GM12878 (cell line): ENCODE data around the gene CELF2. TPM values are rescaled to one million over a fixed set of nuclear protein-coding genes. Genes with fewer than 3 reads are reported as not detected.

Experiments used
- CHD1 ChIP-seq: IDR thresholded peaks from 2 replicates; pipeline ENCODE4 v1.6.1; 2012; ENCODE audit warnings: low read depth, low read length, improper control_type of control experiment
- CHD4 ChIP-seq: fragments of 200-600 bp; sonication (generic); IDR thresholded peaks from 2 replicates; pipeline ENCODE4 v1.6.1; 2016; ENCODE audit warnings: mild to moderate bottlenecking
- EED ChIP-seq: sonication (generic); IDR thresholded peaks from 2 replicates; pipeline ENCODE4 v1.6.1; 2016; ENCODE audit warnings: antibody characterized with exemption, low read depth
- NR2C2 ChIP-seq: IDR thresholded peaks from 2 replicates; pipeline ENCODE4 v1.6.1; 2011; ENCODE audit warnings: borderline replicate concordance, low read depth; ENCODE audit not compliant: control insufficient read depth, insufficient read length
- PAX8 ChIP-seq: fragments of 450-650 bp; IDR thresholded peaks from 2 replicates; pipeline ENCODE4 v1.6.1; 2017; ENCODE audit warnings: mild to moderate bottlenecking, moderate library complexity
- ZNF217 ChIP-seq: fragments of 450-650 bp; IDR thresholded peaks from 2 replicates; pipeline ENCODE4 v1.6.1; 2017; ENCODE audit warnings: antibody characterized with exemption, mild to moderate bottlenecking
- ZNF24 ChIP-seq: fragments of 450-650 bp; IDR thresholded peaks from 2 replicates; pipeline ENCODE4 v1.6.1; 2017; ENCODE audit warnings: antibody characterized with exemption, mild to moderate bottlenecking
- ZSCAN29 ChIP-seq: fragments of 450-650 bp; IDR thresholded peaks from 2 replicates; pipeline ENCODE4 v1.6.1; 2017; ENCODE audit warnings: mild to moderate bottlenecking, moderate library complexity
- polyA plus RNA-seq, 11 experiments: library from polyadenylated mRNA; depleted of rRNA in 4 of 11; unstranded in 6 of 11; stranded (reverse) in 5 of 11; fragments of >200 nt; fragmentation: Nextera tagmentation in 4 of 11; fragmentation: Illumina TruSeq in 1 of 11; extraction: Ambion mirVana in 4 of 11; extraction: Trizol in 1 of 11; gene quantifications; 1 replicate in 1 of 11; 2 replicates in 10 of 11; pipeline versions ENCODE4 v1.2.1 to v1.2.3, GENCODE V29; 2011 to 2016; ENCODE audit warnings: inconsistent platforms in 2 of 11, missing spikeins in 2 of 11, low read depth in 1 of 11
- total RNA-seq, 4 experiments: library from RNA; depleted of rRNA in 3 of 4; stranded (reverse); fragments of >200 nt in 3 of 4; fragmentation: Illumina TruSeq in 1 of 4; extraction: Trizol in 1 of 4; gene quantifications; 2 replicates each; pipeline versions ENCODE4 v1.2.1 to v1.2.3, GENCODE V29; 2013 to 2021
- TF ChIP-seq, protein P1 (sequence below): fragments of 450-650 bp; IDR thresholded peaks from 2 replicates; pipeline ENCODE4 v1.6.1; 2017; ENCODE audit warnings: mild to moderate bottlenecking, moderate library complexity
- TF ChIP-seq, protein P2 (sequence below): fragments of 450-650 bp; IDR thresholded peaks from 2 replicates; pipeline ENCODE4 v1.6.1; 2017; ENCODE audit warnings: low read depth, mild to moderate bottlenecking, moderate library complexity
- TF ChIP-seq, protein P3 (sequence below): fragments of 450-650 bp; IDR thresholded peaks from 2 replicates; pipeline ENCODE4 v1.6.1; 2018; ENCODE audit warnings: borderline replicate concordance, mild to moderate bottlenecking; ENCODE audit not compliant: partially characterized antibody
- TF ChIP-seq, protein P4 (sequence below): fragments of 450-650 bp; IDR thresholded peaks from 2 replicates; pipeline ENCODE4 v1.6.1; 2016; ENCODE audit warnings: mild to moderate bottlenecking, moderate library complexity, borderline replicate concordance

Gene CELF2
- total and polyA plus RNA-seq, 10 of the 15 experiments (the other 5 are each of a cell fraction or from before 2014, with no cell fraction given), result 20.8 to 129 (median 86.3) TPM

DNA sequence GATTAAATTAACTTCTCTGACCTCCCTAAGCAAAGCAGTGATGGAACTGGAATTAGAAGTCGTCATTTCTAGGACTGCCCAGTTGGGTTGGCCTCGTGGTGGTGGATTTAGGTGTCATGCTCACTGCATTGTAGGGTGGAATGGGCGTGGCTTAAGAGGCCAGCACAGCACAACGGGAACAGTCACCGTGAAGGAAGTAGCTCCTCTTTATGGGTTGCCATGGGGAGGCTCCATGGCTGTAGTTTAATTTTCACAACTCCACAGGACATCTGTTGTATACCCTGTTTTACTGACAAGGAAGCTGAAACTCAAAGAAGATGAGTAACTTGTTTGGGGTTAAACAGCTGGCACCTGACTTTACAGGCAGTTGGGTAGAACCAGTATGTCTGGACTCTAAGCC is 208.3 kb downstream of the CELF2 start (continued):
- TF ChIP-seq, protein P1, sequence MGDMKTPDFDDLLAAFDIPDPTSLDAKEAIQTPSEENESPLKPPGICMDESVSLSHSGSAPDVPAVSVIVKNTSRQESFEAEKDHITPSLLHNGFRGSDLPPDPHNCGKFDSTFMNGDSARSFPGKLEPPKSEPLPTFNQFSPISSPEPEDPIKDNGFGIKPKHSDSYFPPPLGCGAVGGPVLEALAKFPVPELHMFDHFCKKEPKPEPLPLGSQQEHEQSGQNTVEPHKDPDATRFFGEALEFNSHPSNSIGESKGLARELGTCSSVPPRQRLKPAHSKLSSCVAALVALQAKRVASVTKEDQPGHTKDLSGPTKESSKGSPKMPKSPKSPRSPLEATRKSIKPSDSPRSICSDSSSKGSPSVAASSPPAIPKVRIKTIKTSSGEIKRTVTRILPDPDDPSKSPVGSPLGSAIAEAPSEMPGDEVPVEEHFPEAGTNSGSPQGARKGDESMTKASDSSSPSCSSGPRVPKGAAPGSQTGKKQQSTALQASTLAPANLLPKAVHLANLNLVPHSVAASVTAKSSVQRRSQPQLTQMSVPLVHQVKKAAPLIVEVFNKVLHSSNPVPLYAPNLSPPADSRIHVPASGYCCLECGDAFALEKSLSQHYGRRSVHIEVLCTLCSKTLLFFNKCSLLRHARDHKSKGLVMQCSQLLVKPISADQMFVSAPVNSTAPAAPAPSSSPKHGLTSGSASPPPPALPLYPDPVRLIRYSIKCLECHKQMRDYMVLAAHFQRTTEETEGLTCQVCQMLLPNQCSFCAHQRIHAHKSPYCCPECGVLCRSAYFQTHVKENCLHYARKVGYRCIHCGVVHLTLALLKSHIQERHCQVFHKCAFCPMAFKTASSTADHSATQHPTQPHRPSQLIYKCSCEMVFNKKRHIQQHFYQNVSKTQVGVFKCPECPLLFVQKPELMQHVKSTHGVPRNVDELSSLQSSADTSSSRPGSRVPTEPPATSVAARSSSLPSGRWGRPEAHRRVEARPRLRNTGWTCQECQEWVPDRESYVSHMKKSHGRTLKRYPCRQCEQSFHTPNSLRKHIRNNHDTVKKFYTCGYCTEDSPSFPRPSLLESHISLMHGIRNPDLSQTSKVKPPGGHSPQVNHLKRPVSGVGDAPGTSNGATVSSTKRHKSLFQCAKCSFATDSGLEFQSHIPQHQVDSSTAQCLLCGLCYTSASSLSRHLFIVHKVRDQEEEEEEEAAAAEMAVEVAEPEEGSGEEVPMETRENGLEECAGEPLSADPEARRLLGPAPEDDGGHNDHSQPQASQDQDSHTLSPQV, result no peak
- TF ChIP-seq EED, result peak; percentile 19; the same call in 1 of the 2 replicates
- TF ChIP-seq, protein P2, sequence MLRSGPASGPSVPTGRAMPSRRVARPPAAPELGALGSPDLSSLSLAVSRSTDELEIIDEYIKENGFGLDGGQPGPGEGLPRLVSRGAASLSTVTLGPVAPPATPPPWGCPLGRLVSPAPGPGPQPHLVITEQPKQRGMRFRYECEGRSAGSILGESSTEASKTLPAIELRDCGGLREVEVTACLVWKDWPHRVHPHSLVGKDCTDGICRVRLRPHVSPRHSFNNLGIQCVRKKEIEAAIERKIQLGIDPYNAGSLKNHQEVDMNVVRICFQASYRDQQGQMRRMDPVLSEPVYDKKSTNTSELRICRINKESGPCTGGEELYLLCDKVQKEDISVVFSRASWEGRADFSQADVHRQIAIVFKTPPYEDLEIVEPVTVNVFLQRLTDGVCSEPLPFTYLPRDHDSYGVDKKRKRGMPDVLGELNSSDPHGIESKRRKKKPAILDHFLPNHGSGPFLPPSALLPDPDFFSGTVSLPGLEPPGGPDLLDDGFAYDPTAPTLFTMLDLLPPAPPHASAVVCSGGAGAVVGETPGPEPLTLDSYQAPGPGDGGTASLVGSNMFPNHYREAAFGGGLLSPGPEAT, result no peak
- TF ChIP-seq, protein P3, sequence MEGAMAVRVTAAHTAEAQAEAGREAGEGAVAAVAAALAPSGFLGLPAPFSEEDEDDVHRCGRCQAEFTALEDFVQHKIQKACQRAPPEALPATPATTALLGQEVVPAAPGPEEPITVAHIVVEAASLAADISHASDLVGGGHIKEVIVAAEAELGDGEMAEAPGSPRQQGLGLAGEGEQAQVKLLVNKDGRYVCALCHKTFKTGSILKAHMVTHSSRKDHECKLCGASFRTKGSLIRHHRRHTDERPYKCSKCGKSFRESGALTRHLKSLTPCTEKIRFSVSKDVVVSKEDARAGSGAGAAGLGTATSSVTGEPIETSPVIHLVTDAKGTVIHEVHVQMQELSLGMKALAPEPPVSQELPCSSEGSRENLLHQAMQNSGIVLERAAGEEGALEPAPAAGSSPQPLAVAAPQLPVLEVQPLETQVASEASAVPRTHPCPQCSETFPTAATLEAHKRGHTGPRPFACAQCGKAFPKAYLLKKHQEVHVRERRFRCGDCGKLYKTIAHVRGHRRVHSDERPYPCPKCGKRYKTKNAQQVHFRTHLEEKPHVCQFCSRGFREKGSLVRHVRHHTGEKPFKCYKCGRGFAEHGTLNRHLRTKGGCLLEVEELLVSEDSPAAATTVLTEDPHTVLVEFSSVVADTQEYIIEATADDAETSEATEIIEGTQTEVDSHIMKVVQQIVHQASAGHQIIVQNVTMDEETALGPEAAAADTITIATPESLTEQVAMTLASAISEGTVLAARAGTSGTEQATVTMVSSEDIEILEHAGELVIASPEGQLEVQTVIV, result no peak
- TF ChIP-seq, protein P4, sequence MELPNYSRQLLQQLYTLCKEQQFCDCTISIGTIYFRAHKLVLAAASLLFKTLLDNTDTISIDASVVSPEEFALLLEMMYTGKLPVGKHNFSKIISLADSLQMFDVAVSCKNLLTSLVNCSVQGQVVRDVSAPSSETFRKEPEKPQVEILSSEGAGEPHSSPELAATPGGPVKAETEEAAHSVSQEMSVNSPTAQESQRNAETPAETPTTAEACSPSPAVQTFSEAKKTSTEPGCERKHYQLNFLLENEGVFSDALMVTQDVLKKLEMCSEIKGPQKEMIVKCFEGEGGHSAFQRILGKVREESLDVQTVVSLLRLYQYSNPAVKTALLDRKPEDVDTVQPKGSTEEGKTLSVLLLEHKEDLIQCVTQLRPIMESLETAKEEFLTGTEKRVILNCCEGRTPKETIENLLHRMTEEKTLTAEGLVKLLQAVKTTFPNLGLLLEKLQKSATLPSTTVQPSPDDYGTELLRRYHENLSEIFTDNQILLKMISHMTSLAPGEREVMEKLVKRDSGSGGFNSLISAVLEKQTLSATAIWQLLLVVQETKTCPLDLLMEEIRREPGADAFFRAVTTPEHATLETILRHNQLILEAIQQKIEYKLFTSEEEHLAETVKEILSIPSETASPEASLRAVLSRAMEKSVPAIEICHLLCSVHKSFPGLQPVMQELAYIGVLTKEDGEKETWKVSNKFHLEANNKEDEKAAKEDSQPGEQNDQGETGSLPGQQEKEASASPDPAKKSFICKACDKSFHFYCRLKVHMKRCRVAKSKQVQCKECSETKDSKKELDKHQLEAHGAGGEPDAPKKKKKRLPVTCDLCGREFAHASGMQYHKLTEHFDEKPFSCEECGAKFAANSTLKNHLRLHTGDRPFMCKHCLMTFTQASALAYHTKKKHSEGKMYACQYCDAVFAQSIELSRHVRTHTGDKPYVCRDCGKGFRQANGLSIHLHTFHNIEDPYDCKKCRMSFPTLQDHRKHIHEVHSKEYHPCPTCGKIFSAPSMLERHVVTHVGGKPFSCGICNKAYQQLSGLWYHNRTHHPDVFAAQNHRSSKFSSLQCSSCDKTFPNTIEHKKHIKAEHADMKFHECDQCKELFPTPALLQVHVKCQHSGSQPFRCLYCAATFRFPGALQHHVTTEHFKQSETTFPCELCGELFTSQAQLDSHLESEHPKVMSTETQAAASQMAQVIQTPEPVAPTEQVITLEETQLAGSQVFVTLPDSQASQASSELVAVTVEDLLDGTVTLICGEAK, result no peak
- TF ChIP-seq CHD4, result no peak
- TF ChIP-seq ZSCAN29, result no peak
- TF ChIP-seq CHD1, result no peak
- TF ChIP-seq ZNF24, result no peak
- no peak for TF ChIP-seq PAX8
- no peak for TF ChIP-seq ZNF217
- no peak for TF ChIP-seq NR2C2
